GM21381 (cell line): Measurements from ENCODE around the gene TLCD4.

ENCODE experiments used
- ATAC-seq: cut with Tn5 transposase; IDR thresholded peaks from one replicate; pipeline ENCODE4 v1.9.1; 2021; ENCODE audit warnings: mild to moderate bottlenecking, moderate library complexity; ENCODE audit not compliant: unreplicated experiment

The TLCD4 gene

GRCh38 chr1:95094923-95095322 is 22.2 kb upstream of the TLCD4 start:
- ATAC-seq: no peak

- peak; percentile 83 for ATAC-seq
Observed at GRCh38 chr1:95095833-95096217, 21.3 kb upstream of the TLCD4 start.

GRCh38 chr1:95096218-95096841 is 20.8 kb upstream of the TLCD4 start:
- ATAC-seq: peak; percentile 17

- no peak for ATAC-seq
Observed at GRCh38 chr1:95097426-95097825, 19.7 kb upstream of the TLCD4 start.

- ATAC-seq: no peak
Observed at GRCh38 chr1:95098196-95098595, 19.0 kb upstream of the TLCD4 start.

GRCh38 chr1:95108792-95109191 is 8.4 kb upstream of the TLCD4 start:
- no peak for ATAC-seq

- no peak for ATAC-seq
Observed at GRCh38 chr1:95111014-95111413, 6.1 kb upstream of the TLCD4 start.

GRCh38 chr1:95113684-95114083 is 3.5 kb upstream of the TLCD4 start:
- ATAC-seq: no peak

- no peak for ATAC-seq
Observed at GRCh38 chr1:95115708-95116137, 1.4 kb upstream of the TLCD4 start.

GRCh38 chr1:95116580-95117206 is 462 bp upstream of the TLCD4 start:
- peak; percentile 67 for ATAC-seq

GRCh38 chr1:95118067-95118499 is 928 bp downstream of the TLCD4 start:
- ATAC-seq: no peak

GRCh38 chr1:95118710-95119109 is 1.6 kb downstream of the TLCD4 start:
- no peak for ATAC-seq

GRCh38 chr1:95119273-95119672 is 2.1 kb downstream of the TLCD4 start:
- no peak for ATAC-seq

- no peak for ATAC-seq
Observed at GRCh38 chr1:95122151-95122697, 5.1 kb downstream of the TLCD4 start.

- no peak for ATAC-seq
Observed at GRCh38 chr1:95124342-95124741, 7.2 kb downstream of the TLCD4 start.

GRCh38 chr1:95126366-95126765 is 9.2 kb downstream of the TLCD4 start:
- no peak for ATAC-seq

GRCh38 chr1:95126846-95127245 is 9.7 kb downstream of the TLCD4 start:
- ATAC-seq: no peak

GRCh38 chr1:95127380-95127779 is 10.2 kb downstream of the TLCD4 start:
- no peak for ATAC-seq

GRCh38 chr1:95132762-95133161 is 15.6 kb downstream of the TLCD4 start:
- no peak for ATAC-seq

- no peak for ATAC-seq
Observed at GRCh38 chr1:95133687-95134086, 16.5 kb downstream of the TLCD4 start.

GRCh38 chr1:95138223-95138622 is 21.1 kb downstream of the TLCD4 start:
- no peak for ATAC-seq

- ATAC-seq: no peak
Observed at GRCh38 chr1:95139039-95139438, 21.9 kb downstream of the TLCD4 start.

GRCh38 chr1:95140791-95141190 is 23.6 kb downstream of the TLCD4 start:
- no peak for ATAC-seq
